NCI-H510A treated with DMSO at 0.1 percent for 48 hours (cell line): Measurements from ENCODE around the gene DZANK1.
"Not testable (repeated sequence)": the region's sequence is repeated elsewhere in the genome, so short reads cannot be mapped to it uniquely, and the experiment has no call there.

Experiments used
- DNase-seq: peaks from one replicate; lab custom pipeline; 2025; lab: John Stamatoyannopoulos, UW

The DZANK1 gene

DNA sequence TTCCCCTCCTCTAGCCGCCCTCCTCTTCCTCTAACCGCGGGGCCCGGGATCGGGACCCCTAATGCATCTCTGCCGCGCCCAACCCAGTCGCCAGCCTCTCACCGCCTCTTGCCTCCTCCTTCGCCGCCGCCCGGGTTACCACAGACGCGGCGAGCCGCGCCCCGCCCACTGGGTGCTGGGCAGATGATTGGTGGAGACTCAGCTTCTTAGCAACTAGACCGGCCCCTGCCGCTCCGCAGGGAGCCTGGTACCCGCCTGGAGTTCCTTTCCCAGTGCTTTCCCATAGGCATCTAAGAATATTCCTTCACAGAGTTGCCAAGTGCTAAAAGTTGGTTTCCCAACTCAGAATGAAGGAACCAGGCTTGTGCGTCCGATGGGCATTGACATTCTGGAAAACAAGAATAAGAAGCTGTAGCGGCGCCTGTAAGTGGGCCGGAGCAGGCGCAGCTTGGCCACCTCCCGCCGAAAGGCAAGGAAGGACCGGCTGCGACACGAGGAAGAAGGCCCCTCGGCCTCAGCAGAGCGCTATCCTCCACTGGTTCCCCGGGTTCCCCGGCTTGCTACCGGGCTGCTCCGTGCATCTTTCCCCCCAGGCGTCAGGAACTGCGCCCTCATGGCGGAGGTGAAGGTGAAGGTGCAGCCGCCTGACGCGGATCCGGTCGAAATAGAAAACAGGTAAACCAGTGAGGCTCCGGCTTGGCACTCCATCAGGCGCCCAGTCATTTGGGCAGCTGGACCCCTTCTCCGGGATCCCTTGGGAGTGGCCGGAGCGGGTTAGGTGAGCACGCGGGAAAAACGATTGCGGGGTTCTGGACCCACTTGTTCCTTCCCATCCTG, at the start of gene DZANK1, which contains the start of gene POLR3F:
Gene DZANK1, minus strand, starts transcription at position 137 of the 837 bp plus-strand sequence. CDS start 1,672 bp downstream, outside the sequence.
Gene POLR3F, plus strand, starts transcription at position 497 of the 837 bp plus-strand sequence. Its CDS starts 117 bp downstream, at position 614.
- DNase-seq, result peak; percentile 97

DNA sequence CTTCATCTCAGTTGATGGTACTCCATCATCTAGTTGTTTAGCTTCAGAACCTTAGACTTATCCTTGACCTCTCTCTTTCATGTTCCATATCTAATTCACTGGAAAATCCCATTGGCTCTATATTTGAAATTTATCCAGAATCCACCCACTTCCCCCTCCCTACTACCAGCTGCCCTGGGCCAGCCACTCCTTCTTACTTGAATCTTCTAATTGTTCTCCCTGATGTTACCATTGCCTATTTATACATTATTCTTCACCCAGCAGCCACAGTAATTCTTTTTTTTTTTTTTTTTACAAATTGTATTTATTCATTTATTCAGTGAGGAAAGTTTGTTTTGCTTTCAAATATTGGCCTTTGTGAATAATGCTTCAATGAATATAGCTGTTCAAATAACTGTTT, 49.1 kb upstream of the DZANK1 start:
- no peak for DNase-seq

GRCh38 chr20:18514127-18514526, 47.3 kb upstream of the DZANK1 start:
- DNase-seq, result no peak

GRCh38 chr20:18513208-18513607, 46.4 kb upstream of the DZANK1 start:
- no peak for DNase-seq

DNA sequence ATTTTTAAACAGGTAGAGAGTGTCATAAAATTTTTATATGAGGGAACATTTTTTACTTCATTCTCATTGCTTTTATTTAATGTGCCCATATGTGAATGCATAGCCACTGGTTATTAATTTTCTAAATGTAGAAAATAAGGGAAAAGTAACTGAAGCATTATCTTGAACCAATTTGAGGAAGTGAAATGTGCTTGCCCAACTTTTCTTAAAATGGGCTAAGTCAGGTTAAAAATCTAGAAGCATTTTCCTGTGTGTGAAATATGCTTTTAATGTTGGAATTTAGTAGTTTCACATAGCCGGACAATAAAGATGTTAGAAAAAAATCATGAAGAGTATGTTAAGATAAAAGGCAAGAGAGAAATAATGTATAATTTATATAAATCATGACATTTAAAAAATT, 44.7 kb upstream of the DZANK1 start:
- no peak for DNase-seq

- DNase-seq, result peak; percentile 99
Measured at GRCh38 chr20:18507218-18508191, 40.7 kb upstream of the DZANK1 start, which contains the start of gene SEC23B. Gene SEC23B, plus strand, starts transcription at chr20:18507940. Its CDS starts 2,896 bp downstream, at chr20:18510836.

- DNase-seq, result peak; percentile 90
Measured at GRCh38 chr20:18506744-18507143, 39.9 kb upstream of the DZANK1 start.

DNA sequence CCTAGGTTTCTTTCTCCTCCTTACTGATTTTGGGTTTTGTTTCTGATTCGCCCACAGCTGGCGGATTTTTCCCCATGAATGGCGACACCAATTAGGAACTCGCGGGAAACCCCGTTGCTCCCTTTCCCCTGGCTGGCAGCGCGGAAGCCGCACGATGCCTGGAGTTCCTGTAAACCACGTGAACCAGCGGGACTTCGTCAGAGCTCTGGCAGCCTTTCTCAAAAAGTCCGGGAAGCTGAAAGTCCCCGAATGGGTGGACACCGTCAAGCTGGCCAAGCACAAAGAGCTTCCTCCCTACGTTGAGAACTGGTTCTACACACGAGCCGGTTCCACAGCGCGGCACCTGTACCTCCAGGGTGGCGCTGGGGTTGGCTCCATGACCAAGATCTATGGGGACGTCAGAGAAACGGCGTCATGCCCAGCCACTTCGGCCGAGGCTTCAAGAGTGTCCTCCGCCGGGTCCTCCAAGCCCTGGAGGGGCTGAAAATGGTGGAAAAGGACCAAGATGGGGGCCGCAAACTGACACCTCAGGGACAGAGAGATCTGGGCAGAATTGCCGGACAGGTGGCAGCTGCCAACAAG, 37.7 kb upstream of the DZANK1 start:
- no peak for DNase-seq

DNA sequence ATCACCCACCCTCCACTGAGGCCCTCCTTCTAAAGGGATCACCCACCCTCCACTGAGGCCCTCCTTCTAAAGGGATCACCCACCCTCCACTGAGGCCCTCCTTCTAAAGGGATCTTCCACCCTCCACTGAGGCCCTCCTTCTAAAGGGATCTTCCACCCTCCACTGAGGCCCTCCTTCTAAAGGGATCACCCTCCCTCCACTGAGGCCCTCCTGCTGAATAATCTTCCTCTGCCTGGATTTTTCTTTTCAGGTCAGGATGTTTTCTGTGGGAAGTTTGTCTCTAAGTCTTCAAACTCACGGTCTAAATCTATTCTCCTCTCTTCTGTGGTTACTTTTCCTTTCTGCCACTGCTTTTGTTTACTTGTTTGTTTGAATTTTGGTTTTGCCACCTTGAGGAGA, 34.8 kb upstream of the DZANK1 start:
- not testable (repeated sequence) for DNase-seq

DNA sequence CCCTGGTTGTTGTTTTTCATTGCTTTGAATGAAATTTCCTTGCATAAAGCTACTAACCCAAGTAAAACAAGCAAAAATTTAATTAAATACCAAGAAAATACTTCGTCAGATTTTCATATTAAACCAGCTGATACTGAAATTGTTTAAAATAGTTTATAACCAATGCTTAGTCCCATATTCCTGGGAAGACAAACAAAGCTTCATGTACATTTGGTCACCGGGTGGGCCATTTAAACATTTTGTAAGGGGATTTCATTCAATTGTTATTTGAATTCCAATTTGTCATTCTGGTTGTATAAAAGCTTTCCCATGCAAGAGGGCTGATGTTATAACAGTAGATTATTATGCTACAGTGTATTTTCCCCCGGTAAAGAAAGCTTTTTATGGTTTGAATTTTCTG, 30.8 kb upstream of the DZANK1 start:
- DNase-seq, result no peak

GRCh38 chr20:18496740-18497592, 30.1 kb upstream of the DZANK1 start, which contains the start of gene RBBP9:
Gene RBBP9, minus strand, starts transcription at chr20:18497225. Its CDS starts 58 bp downstream, at chr20:18497167.
- peak; percentile 96 for DNase-seq

GRCh38 chr20:18496042-18496441, 29.2 kb upstream of the DZANK1 start:
- DNase-seq, result peak; percentile 54

GRCh38 chr20:18488301-18488700, 21.5 kb upstream of the DZANK1 start:
- DNase-seq, result no peak

DNA sequence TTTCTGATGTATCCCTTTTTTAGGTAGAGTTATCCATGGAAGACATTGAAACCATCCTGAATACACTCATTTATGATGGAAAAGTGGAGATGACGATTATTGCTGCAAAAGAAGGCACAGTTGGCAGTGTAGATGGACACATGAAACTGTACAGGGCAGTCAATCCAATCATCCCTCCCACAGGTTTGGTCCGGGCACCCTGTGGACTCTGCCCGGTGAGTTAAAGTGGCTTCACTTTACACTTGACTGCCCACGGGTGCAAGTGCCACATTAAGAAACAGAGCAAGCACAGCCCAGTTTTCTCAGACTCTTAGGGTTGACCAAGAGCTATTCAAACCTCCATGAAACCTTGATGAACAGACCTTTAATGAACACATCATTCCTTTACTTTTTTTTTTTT, 14.8 kb upstream of the DZANK1 start:
- DNase-seq, result no peak

DNA sequence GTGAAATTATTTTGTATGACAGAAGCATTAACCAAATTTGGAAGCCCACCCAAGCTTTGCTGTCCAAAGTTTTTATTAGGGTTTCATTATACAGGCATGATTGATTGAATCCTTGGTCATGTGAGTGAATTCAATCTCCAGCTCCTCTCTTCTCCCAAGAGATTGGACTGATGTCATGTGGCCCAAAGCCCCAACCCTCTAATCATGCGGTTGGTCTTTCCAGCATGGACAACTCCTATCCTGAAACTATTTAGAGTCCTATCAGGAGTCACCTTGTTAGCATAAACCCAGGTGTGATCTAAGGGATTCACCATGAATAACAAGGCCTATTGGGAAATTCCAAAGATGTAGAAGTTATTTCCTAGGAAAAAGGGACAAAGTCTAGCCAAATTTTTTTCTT, 11.0 kb upstream of the DZANK1 start:
- DNase-seq, result no peak

- DNase-seq, result no peak
Measured at GRCh38 chr20:18477218-18477617, 10.4 kb upstream of the DZANK1 start.

- no peak for DNase-seq
Measured at GRCh38 chr20:18466574-18466893, 296 bp downstream of the DZANK1 start.

- DNase-seq, result no peak
Measured at GRCh38 chr20:18465536-18466200, 1.2 kb downstream of the DZANK1 start.

GRCh38 chr20:18456600-18456999, 10.2 kb downstream of the DZANK1 start:
- no peak for DNase-seq

DNA sequence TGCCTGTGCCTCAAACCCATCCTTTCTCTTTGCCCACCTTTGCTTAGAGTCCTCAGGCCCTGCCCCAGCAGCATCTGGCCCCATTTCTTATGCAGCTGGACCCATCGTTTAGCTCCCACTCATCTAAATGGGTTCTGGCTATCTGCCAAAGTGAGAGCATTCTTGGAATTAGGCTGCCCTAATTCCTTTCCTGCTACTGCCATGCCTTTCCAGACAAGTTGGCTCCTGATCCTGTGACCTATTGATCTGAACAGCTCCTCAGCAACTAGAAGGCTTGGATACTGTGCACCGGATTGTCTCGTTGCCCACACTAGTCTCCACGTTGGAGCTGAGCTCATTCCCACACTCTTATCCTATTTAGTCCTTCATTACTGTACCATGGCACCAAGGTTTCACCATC, 22.9 kb downstream of the DZANK1 start:
- no peak for DNase-seq

DNA sequence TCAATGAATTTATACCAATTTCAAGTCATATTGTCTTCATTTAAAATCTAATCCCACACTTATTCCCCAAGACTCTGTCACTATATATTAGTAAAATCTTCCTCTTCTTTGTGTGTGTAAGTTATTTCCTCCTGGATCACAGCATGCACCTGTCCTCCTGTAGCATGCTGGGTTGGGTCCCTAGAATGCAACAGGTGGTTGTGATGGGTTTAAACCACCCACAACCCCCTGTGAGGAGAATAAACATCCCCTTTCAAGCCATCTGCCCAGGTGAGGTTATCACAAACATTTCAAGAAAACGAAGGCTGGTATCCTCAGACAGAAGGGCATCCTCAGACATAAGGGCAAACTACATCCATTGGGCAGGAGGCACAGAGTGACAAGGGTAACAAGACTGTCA, 26.4 kb downstream of the DZANK1 start:
- DNase-seq, result no peak
